Hepatocyte (in vitro differentiated cells): ENCODE measurements around the gene WBP2NL. TPM values are rescaled to one million over a fixed set of nuclear protein-coding genes. Genes with fewer than 3 reads are reported as not detected.

Experiments
- DNase-seq: peaks from one replicate; pipeline ENCODE4 v3.0.0-alpha.2; 2016; ENCODE audit warnings: low spot score
- H2AFZ ChIP-seq: fragments of 200-600 bp; sonication (generic); 2 replicates; pipeline ENCODE4 v1.6.0; 2016; ENCODE audit warnings: antibody characterized with exemption, mild to moderate bottlenecking
- H3K27ac ChIP-seq: fragments of 200-600 bp; sonication (generic); 2 replicates; pipeline ENCODE4 v1.5.1; 2016; ENCODE audit warnings: mild to moderate bottlenecking
- H3K27me3 ChIP-seq: fragments of 200-600 bp; sonication (generic); 2 replicates; pipeline ENCODE4 v1.6.1; 2016
- H3K36me3 ChIP-seq: fragments of 200-600 bp; sonication (generic); replicated peaks from 2 replicates; pipeline ENCODE4 v1.5.1; 2016; ENCODE audit warnings: low read depth; ENCODE audit not compliant: insufficient read depth
- H3K4me1 ChIP-seq: fragments of 200-600 bp; sonication (generic); 2 replicates; pipeline ENCODE4 v1.5.1; 2016; ENCODE audit warnings: mild to moderate bottlenecking, moderate library complexity; ENCODE audit not compliant: insufficient read depth
- H3K4me2 ChIP-seq: fragments of 200-600 bp; sonication (generic); 2 replicates; pipeline ENCODE4 v1.6.0; 2016
- H3K4me3 ChIP-seq: fragments of 200-600 bp; sonication (generic); 2 replicates; pipeline ENCODE4 v1.5.1; 2016; ENCODE audit warnings: mild to moderate bottlenecking
- H3K79me2 ChIP-seq: fragments of 200-600 bp; sonication (generic); 2 replicates; pipeline ENCODE4 v1.6.0; 2017; ENCODE audit warnings: mild to moderate bottlenecking
- H3K9me2 ChIP-seq: fragments of 200-600 bp; sonication (generic); replicated peaks from 2 replicates; pipeline ENCODE4 v1.6.0; 2017; ENCODE audit warnings: mild to moderate bottlenecking; ENCODE audit not compliant: insufficient read depth
- H3K9me3 ChIP-seq: fragments of 200-600 bp; sonication (generic); 2 replicates; pipeline ENCODE4 v1.5.1; 2016; ENCODE audit warnings: low read depth, mild to moderate bottlenecking
- H4K20me1 ChIP-seq: fragments of 200-600 bp; sonication (generic); 2 replicates; pipeline ENCODE4 v1.6.0; 2016; ENCODE audit warnings: mild to moderate bottlenecking; ENCODE audit not compliant: insufficient read depth, poor library complexity, severe bottlenecking
- CTCF ChIP-seq: fragments of 200-600 bp; sonication (generic); IDR thresholded peaks from 2 replicates; pipeline ENCODE4 v1.5.1; 2016; ENCODE audit warnings: antibody characterized with exemption, mild to moderate bottlenecking; ENCODE audit not compliant: poor library complexity
- EZH2 ChIP-seq: fragments of 200-600 bp; sonication (generic); IDR thresholded peaks from 2 replicates; pipeline ENCODE4 v1.6.1; 2016; ENCODE audit warnings: antibody characterized with exemption, mild to moderate bottlenecking, borderline replicate concordance
- EZH2phosphoT487 ChIP-seq: fragments of 200-600 bp; sonication (generic); IDR thresholded peaks from one replicate; pipeline ENCODE4 v1.6.1; 2018; ENCODE audit warnings: antibody characterized with exemption, mild to moderate bottlenecking, low read depth, moderate library complexity; ENCODE audit not compliant: unreplicated experiment, severe bottlenecking
- WGBS: methylation state at CpG from one replicate; pipeline ENCODE4 v1.1.6; 2016; ENCODE audit warnings: low lambda C conversion rate; ENCODE audit errors: missing lambda C conversion rate; 5-methylcytosine and 5-hydroxymethylcytosine counted together
- polyA plus RNA-seq: library from polyadenylated mRNA; unstranded; fragments of >200 nt; fragmentation: Nextera tagmentation; extraction: Ambion mirVana; gene quantifications from 2 replicates; pipeline ENCODE4 v1.2.1, GENCODE V29; 2016
- total RNA-seq: library from RNA; depleted of rRNA; stranded (reverse); fragments of >200 nt; gene quantifications from 2 replicates; pipeline ENCODE4 v1.2.3, GENCODE V29; 2014

The WBP2NL gene
- total and polyA plus RNA-seq, 2 experiments from 2014 or later: not detected

GRCh38 chr22:41976961-41977566, 21.5 kb upstream of the WBP2NL start:
- Histone ChIP-seq H3K27ac (no peak overlapping the region), H3K36me3 (no peaks in the 10 kb centered on the region), H3K9me3 (no peaks in the 10 kb centered on the region), H3K9me2 (no peaks in the 10 kb centered on the region), H4K20me1 (no peaks in the 10 kb centered on the region), H3K4me3 (peak overlapping the region; percentile 16), H2AFZ (peak overlapping the region; percentile 26), H3K4me1 (no peaks in the 10 kb centered on the region), H3K79me2 (no peaks in the 10 kb centered on the region), H3K27me3 (peaks cover 43% of the 10 kb centered on the region), H3K4me2 (peak overlapping the region; percentile 93)
- TF ChIP-seq EZH2phosphoT487 (no peak), CTCF (no peak), EZH2 (no peak)
- no peak for DNase-seq
- 5% methylated on average over 37 of the region's 46 CpGs for WGBS

- H3K4me2 ChIP-seq: no peak overlapping the region
- H3K27ac ChIP-seq: no peak overlapping the region
- no peak for TF ChIP-seq EZH2phosphoT487
- no peak for TF ChIP-seq EZH2
- TF ChIP-seq CTCF: no peak
- no peak overlapping the region for H3K4me3 ChIP-seq
- no peak for DNase-seq
- H3K27me3 ChIP-seq: peaks cover 43% of the 10 kb centered on the region
- H3K9me2 ChIP-seq: no peaks in the 10 kb centered on the region
- H3K36me3 ChIP-seq: no peaks in the 10 kb centered on the region
- no peaks in the 10 kb centered on the region for H3K9me3 ChIP-seq
- no peaks in the 10 kb centered on the region for H3K4me1 ChIP-seq
- H4K20me1 ChIP-seq: no peaks in the 10 kb centered on the region
- no CpG with 5 or more reads among the region's 1 CpG for WGBS
- no peak overlapping the region for H2AFZ ChIP-seq
- no peaks in the 10 kb centered on the region for H3K79me2 ChIP-seq
Measured at GRCh38 chr22:41978732-41979131, 19.9 kb upstream of the WBP2NL start.

- H3K36me3 ChIP-seq: no peaks in the 10 kb centered on the region
- no peak overlapping the region for H2AFZ ChIP-seq
Measured at GRCh38 chr22:41979423-41980250, 19.0 kb upstream of the WBP2NL start.

More at GRCh38 chr22:41979423-41980250, 19.0 kb upstream of the WBP2NL start:
- H3K4me3 ChIP-seq: no peak overlapping the region
- H3K27ac ChIP-seq: no peak overlapping the region
- H3K27me3 ChIP-seq: peaks cover 40% of the 10 kb centered on the region
- H3K9me3 ChIP-seq: no peaks in the 10 kb centered on the region
- no peaks in the 10 kb centered on the region for H3K4me1 ChIP-seq
- no peaks in the 10 kb centered on the region for H3K9me2 ChIP-seq
- no peak overlapping the region for H3K4me2 ChIP-seq
- DNase-seq: no peak
- no peaks in the 10 kb centered on the region for H4K20me1 ChIP-seq
- no peaks in the 10 kb centered on the region for H3K79me2 ChIP-seq
- TF ChIP-seq EZH2 (no peak), EZH2phosphoT487 (no peak), CTCF (no peak)
- 84% methylated on average over 9 of the region's 9 CpGs for WGBS
